Lower leg skin (tissue), 4 donors: ENCODE measurements around the gene GATC. TPM values are rescaled to one million over a fixed set of nuclear protein-coding genes. Genes with fewer than 3 reads are reported as not detected.
"Not testable (repeated sequence)": the region's sequence is repeated elsewhere in the genome, so short reads cannot be mapped to it uniquely, and the experiment has no call there.

Experiments
- DNase-seq, 2 donors: peaks; one replicate each; pipeline ENCODE4 v3.0.0-alpha.2; 2019; ENCODE audit warnings: low spot score in 2 of 2
- H3K4me3 ChIP-seq: fragments of 200-600 bp; sonication (generic); 2 replicates; pipeline ENCODE4 v1.5.1; 2017; ENCODE audit warnings: mild to moderate bottlenecking, low read depth; ENCODE audit not compliant: poor library complexity, severe bottlenecking
- POLR2A ChIP-seq, 2 donors: fragments of 450-650 bp; IDR thresholded peaks; one replicate each; pipeline ENCODE4 v1.6.1; 2016 to 2017; ENCODE audit warnings: antibody characterized with exemption in 2 of 2, mild to moderate bottlenecking in 1 of 2, moderate library complexity in 1 of 2
- WGBS, 2 donors: methylation state at CpG; one replicate each; pipeline ENCODE4 v1.1.5; 2018; 5-methylcytosine and 5-hydroxymethylcytosine counted together
- intact Hi-C: fragments of 100-400 bp; cut with DNase I; formaldehyde crosslinking; loops from one replicate; pipeline ENCODE4 v1.15.0; 2023; ENCODE audit warnings: low total_unique reads
- total RNA-seq, 4 donors: library from RNA; depleted of rRNA; stranded (reverse); fragments of >200 nt; gene quantifications; one replicate each; pipeline ENCODE4 v1.1.0, GENCODE V29; 2016
- TF ChIP-seq, protein P1 (sequence below), 3 donors: fragments of 450-650 bp; IDR thresholded peaks; one replicate each; pipeline ENCODE4 v1.5.1; 2016; ENCODE audit warnings: antibody characterized with exemption in 3 of 3, mild to moderate bottlenecking in 3 of 3, moderate library complexity in 2 of 3

Gene GATC
- total RNA-seq, 4 donors from 2014 or later, result 19.3 to 24.1 (median 20.1) TPM

DNA sequence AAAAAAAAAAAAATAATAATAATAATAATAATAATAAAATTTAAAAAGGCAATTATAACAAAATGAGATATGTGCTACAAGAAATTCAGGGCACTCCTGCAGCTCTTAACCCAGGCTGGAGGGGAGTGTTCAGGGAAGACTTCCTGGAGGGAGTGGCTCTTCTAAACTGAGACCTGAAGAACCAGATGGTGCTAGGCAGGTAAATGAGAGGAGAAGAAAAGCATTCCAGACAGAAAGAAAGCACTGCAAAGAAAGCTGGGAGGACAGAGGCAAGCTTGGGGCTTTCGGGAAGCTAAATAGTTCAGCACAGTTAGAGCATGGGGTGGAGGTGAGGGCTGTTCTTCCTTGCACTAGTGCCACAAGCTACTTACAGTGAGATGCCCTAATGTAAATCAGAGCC is 33.2 kb downstream of the GATC start:
- WGBS, 2 donors, result 79 to 92% methylated on average over 1 of the region's 1 CpG
- no peak overlapping the region for H3K4me3 ChIP-seq
- DNase-seq, result no peak
- intact Hi-C loops, result no loop called here
- TF ChIP-seq POLR2A (IDR thresholded peaks at IDR 0.05), result no peak
- TF ChIP-seq, protein P1, sequence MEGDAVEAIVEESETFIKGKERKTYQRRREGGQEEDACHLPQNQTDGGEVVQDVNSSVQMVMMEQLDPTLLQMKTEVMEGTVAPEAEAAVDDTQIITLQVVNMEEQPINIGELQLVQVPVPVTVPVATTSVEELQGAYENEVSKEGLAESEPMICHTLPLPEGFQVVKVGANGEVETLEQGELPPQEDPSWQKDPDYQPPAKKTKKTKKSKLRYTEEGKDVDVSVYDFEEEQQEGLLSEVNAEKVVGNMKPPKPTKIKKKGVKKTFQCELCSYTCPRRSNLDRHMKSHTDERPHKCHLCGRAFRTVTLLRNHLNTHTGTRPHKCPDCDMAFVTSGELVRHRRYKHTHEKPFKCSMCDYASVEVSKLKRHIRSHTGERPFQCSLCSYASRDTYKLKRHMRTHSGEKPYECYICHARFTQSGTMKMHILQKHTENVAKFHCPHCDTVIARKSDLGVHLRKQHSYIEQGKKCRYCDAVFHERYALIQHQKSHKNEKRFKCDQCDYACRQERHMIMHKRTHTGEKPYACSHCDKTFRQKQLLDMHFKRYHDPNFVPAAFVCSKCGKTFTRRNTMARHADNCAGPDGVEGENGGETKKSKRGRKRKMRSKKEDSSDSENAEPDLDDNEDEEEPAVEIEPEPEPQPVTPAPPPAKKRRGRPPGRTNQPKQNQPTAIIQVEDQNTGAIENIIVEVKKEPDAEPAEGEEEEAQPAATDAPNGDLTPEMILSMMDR (IDR thresholded peaks at IDR 0.05), result no peak

DNA sequence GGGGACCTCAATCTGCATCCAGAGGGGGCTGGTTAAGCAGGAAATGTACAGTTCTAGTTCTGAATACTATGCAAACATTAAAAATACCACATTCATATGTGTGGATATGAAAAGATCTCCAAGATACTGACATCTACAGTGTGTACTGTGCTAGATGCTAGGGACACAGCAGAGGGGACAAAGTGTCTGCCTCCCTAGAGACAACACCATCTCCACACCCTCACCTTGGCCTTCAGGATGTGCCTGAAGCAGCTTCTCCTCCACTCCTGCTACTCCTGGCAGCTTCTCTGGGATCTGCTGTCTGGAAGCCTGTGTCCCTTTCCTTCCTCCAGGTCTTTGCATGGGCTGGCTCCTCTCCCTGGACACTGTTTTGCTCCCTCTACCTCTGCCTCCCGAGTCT is 34.0 kb downstream of the GATC start:
- WGBS, 2 donors, result 79% methylated on average over 1 of the region's 1 CpG
- no peak overlapping the region for H3K4me3 ChIP-seq
- intact Hi-C loops, result no loop called here
- TF ChIP-seq, protein P1 (IDR thresholded peaks at IDR 0.05), result no peak
- TF ChIP-seq POLR2A (IDR thresholded peaks at IDR 0.05), result no peak
- no peak for DNase-seq

DNA sequence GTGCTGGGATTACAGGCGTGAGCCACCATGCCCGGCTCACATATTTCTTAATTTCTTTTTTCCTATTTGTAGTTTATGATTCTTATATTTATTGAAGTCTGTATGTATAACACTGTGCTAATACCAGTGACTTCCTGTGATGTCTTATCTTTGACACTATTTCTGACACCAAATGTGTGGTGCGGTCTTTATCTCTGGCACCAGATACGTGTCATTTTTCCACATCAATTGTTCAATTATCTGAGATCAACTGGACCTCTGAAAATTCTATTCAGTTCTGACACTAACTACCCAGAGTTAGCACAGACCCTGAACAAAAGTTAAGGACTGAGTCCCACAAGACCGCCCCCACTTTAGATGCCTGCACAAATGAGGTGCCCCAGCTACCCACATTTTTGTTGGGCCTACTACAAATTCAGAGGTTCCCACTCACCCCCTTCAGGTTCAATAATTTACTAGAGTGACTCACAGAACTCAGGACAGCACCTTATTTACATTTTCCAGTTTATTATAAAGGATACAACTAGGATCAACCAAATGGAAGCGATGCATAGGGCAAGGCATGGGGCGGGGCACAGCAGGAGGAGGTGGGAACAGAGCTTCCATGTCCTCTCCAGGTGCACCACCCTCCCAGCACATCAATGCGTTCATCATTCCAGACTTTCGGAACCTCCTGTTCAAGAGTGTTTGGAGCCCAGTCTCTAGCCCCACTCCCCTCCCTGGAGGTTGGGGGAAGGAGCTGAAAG is 35.0 kb downstream of the GATC start:
- H3K4me3 ChIP-seq, result no peak overlapping the region
- WGBS, 2 donors, result 93 to 95% methylated on average over 9 of the region's 9 CpGs
- DNase-seq, result no peak
- intact Hi-C loops, result no loop called here
- TF ChIP-seq POLR2A (IDR thresholded peaks at IDR 0.05), result no peak
- TF ChIP-seq, protein P1 (IDR thresholded peaks at IDR 0.05), result no peak

DNA sequence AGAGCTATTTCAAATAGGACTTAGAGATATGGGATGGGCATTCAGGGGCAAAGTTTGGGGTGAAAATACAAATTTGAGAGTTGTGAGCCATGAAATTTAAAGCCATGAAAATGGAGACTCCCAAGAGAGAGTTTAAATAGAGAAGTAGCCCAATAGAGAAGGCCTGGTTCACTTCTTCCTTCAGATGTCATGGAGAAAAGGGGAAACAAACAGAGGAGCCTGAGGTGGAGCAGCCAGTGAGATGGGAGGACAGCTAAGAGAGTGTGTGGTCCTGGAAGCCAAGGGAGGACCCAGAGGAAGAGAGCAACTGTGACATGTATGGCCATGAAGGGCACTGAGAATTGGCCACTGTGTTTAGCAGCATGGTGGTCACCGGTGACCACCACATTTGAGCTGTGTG is 37.4 kb downstream of the GATC start:
- 97 to 100% methylated on average over 1 of the region's 1 CpG for WGBS, 2 donors
- intact Hi-C loops, result no loop called here
- no peak overlapping the region for H3K4me3 ChIP-seq
- DNase-seq, result no peak
- no peak for TF ChIP-seq POLR2A (IDR thresholded peaks at IDR 0.05)
- TF ChIP-seq, protein P1 (IDR thresholded peaks at IDR 0.05), result no peak

DNA sequence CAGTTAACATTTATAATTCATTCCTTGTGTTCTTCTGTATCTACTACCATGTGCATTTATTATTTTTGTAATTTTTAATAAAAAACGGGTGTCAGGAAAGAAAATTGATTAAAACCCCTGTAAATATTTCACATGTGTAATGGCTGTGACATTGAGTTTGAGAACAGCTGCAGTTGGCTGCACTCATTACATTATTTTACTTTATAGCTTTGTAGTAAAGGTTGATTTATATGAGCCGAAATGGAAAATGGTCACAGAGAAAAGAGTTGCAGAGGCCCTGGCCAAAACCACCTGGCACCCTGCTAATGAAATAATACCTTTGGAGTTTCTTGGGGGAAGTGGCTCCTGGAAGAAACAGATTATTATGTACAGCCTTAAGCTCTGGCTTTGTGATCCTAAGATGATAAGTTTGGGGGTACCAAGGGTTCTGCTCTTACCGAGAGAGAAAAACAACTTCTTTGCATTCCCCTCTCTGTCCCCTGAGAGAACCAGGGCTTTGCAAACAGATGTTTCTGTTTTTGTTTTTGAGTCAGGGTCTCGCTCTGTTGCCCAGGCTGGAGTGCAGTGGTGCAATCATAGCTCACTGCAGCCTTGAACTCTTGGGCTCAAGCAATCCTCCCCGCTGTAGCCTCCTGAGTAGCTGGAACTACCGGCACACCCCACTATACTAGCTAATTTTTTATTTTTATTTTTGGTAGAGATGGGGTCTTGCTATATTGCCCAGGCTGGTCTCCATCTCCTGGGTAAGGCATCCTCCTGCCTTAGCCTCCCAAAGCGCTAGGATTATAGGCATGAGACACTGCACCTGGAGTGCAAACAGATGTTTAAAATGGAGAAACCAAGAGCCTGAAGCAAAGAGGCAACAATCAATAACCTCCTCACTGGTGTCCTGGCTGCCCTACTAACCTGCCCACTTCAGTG is 40.0 kb downstream of the GATC start:
- no peak for DNase-seq
- intact Hi-C loops, result no loop called here
- H3K4me3 ChIP-seq, result no peak overlapping the region
- no peak for TF ChIP-seq POLR2A (IDR thresholded peaks at IDR 0.05)
- TF ChIP-seq, protein P1 (IDR thresholded peaks at IDR 0.05), result no peak
- WGBS, 2 donors, result 89 to 92% methylated on average over 7 of the region's 7 CpGs

DNA sequence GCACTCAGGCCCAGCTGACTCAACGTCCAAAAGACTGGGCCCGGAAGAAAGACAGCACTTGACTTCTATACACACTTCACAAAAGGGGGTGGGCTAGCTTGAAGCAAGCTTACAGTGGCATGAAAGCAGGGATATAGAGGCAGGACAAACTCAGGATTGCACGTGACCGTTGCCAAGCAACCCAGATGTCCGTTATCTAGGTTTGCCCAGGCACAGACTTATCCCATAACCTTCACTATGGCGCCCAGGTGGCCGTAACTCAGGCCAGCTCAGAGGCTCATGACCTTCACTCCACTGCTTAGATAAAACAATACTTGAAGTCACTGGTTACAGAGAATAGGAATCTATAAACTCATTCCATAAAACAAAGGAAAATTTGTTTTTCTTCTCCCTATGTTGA is 41.3 kb downstream of the GATC start:
- DNase-seq, intact Hi-C loops, H3K4me3 ChIP-seq: not testable (repeated sequence)
- WGBS, 2 donors, result 91% methylated on average over 7 of the region's 7 CpGs
